TTC549 (cell line): ENCODE results near the gene UBE2E2.

Experiments
- FAIRE-seq: peaks from 2 replicates; lab custom pipeline; 2012; peaks lifted over from hg19 to GRCh38; lab: Jason Lieb, UNC

Gene UBE2E2

DNA sequence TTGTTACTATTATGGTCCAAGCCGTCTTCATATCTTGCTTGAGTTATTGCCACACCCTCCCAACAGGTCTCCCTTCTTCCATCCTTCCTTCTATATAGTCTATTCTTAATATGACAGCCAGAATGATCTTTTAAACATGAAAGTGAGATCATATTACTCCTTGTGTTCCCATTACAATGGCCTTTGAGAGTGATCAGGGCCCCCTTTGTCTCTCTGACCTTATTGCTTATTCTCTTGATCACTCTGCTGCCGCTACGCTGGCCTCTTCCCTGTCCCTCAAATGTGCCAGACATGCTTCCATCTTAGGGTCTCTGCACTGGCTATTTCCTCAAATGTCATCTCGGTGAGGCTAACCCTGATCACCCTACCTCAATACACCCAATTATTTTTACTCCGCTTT is 38.1 kb downstream of the UBE2E2 start:
- FAIRE-seq, result no peak

- no peak for FAIRE-seq
These were observed 39.0 kb downstream of the UBE2E2 start for GRCh38 chr3:23242106-23242505.

- FAIRE-seq, result no peak
These were observed 41.4 kb downstream of the UBE2E2 start for GRCh38 chr3:23244324-23245041.

DNA sequence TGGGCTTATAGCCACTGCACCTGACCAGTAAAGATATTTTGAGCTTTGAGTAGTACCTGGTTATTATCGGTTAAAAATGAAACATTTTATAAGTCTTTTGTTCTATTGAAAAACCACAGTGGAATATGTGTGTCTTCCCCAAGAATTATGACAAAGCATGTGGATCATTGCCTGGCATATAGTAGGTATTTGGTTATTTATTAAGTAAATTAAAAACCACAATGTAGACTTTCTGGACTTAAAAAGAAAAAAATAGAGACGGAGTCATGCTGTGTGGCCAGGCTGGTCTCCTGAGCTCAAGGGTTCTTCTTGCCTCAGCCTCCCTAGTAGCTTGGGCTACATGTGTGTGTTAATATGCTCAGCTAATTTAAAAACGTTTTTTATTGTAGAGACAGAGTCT is 43.5 kb downstream of the UBE2E2 start:
- FAIRE-seq, result no peak

GRCh38 chr3:23248594-23249131 is 45.5 kb downstream of the UBE2E2 start:
- no peak for FAIRE-seq

DNA sequence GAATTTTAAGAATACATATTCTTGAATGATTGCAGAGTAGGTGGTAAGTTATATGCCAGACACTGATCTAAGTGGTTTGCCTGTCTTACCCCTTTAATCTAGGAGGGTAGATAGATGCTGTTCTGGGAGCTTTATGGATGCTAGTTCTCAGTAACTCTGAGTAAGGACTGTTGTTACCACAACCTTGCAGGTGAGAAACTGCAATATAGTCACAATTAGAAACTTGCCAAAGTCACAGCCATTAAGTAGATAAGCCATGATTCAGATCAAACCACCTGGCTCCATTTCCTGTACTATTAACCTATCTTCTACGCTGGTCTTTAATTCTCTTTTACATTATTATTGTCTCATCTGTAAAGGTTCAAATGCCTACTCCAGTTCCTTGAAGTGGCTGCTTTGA is 46.8 kb downstream of the UBE2E2 start:
- no peak for FAIRE-seq

GRCh38 chr3:23252122-23252521 is 49.0 kb downstream of the UBE2E2 start:
- no peak for FAIRE-seq

- no peak for FAIRE-seq
These were observed 50.1 kb downstream of the UBE2E2 start for GRCh38 chr3:23253214-23253613.

DNA sequence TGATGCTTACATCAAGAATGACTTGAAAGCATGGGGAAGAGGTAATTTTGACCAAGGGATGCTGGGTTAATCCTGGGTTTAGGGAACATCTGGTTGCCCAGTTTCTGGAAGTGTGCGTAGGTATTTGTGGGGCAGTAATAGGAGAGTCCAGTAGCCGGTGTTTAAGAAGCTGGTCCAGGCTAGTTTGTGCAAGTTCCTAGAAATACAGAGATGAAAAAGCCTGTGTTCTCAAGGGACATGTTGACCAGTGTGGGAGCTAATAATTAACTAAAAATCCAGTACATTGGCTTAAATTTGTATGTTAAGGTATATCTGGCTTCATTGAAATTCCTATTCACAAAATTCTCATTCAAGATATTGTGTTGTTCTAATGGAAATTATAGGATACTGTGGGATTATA is 51.2 kb downstream of the UBE2E2 start:
- no peak for FAIRE-seq

DNA sequence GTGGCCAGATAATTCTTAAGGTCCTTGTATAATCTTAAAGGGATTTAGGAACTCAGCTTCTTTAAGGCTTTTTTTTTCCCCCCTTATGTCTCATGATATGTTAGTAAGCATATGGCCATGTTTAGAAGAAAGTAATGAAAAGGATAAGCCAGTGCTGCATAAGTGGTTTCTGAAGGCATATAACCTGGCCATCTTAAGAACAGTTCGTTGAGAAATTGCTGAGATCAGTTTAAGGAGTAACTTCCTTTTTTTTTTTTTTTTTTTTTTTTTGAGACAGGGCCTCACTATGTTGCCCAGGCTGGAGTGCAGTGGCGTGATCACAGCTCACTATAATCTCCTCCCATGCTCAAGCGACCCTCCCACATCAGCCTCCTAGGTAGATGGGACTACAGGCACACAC is 51.7 kb downstream of the UBE2E2 start:
- FAIRE-seq, result no peak

GRCh38 chr3:23256741-23257435 is 53.8 kb downstream of the UBE2E2 start:
- FAIRE-seq, result no peak

- FAIRE-seq, result no peak
These were observed 55.0 kb downstream of the UBE2E2 start for GRCh38 chr3:23258110-23258509.

GRCh38 chr3:23259515-23259914 is 56.4 kb downstream of the UBE2E2 start:
- no peak for FAIRE-seq

DNA sequence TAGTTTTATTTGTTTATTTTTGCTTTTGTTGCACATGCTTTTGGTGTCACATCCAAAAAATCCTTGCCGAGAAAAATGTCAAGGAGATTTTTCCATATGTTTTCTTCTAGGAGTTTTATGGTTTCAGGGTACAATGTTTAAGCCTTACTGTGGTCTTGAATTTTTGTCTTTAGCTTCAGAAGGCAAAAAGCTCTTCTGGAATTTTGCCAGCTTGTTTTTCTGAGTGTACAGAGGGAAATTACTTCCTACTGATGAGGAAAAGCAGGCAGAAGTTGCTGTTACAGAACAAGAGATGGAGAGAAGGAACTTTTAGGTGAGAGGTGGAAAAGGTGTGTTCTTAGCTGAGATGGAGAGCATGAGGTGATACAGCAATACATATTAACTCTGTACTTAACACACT is 59.6 kb downstream of the UBE2E2 start:
- no peak for FAIRE-seq

DNA sequence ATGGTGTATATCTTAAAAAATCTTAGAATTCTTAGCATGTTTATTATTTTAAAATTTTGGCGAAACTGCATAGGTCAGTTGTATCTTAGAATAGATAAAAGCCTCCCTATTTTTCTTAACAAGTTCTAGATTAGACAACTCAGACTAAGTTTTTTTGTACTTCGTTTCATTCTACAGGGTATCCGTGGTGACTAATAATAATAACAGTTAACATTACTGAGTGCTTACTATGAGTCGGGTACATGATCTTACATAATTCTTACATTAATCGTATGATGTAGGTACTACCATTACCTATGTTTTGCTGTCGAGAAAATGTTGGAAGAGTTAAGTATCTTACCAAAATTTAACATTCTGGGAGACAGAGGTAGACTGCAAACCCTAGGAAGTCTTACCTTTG is 60.7 kb downstream of the UBE2E2 start:
- FAIRE-seq, result no peak

GRCh38 chr3:23264413-23264812 is 61.3 kb downstream of the UBE2E2 start:
- FAIRE-seq, result no peak

DNA sequence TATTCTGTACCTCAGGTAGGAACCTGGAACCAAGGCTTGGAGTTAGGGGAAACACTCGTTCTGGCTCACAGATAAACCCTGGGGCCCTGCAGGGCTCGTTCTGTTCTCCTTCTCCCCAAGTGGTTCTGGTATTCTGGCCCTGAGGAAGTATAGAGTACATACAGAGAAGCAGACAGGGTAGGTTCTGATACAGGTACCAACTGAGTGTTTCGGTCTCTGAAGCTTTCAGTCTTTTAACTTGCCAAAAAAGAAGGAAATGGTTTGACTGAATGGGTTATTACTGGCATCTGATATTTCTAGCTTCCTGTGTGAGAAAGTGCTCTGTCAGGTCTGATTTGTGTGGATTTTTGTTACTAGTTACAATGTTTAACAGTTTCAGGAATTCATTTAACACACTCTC is 67.3 kb downstream of the UBE2E2 start:
- no peak for FAIRE-seq

GRCh38 chr3:23271876-23272741 is 69.0 kb downstream of the UBE2E2 start:
- FAIRE-seq, result no peak

- FAIRE-seq, result no peak
These were observed 69.7 kb downstream of the UBE2E2 start for GRCh38 chr3:23272820-23273219.

DNA sequence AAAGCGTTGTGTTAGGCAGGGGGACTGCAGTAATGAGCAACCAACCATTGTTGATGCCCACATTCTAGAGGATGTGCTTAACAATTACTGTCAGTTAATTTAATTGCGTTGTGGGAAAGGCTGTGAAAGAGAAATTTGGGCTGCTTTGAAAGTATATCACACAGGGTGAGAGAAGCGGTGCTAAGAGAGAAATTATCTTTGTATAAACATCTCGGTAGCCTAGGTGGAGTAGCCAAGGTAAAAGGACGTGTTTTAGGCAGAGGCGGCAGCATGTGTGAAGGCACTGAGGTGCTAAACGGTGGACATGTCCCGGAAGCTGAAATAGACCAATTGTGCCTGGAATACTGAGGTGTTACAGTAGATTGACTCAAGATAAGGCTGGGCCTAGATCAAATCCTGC is 71.9 kb downstream of the UBE2E2 start:
- FAIRE-seq, result no peak

GRCh38 chr3:23275814-23276213 is 72.7 kb downstream of the UBE2E2 start:
- FAIRE-seq, result no peak

GRCh38 chr3:23276913-23277658 is 74.0 kb downstream of the UBE2E2 start:
- FAIRE-seq, result no peak
